ENCODE results near the gene ATP11A. TPM values are rescaled to one million over a fixed set of nuclear protein-coding genes. Genes with fewer than 3 reads are reported as not detected.

ATP11A gene
- total RNA-seq, 1 experiment from 2014 or later, result 80.4 TPM

- TF ChIP-seq SP1 (IDR thresholded peaks at IDR 0.05; ENCODE audit: low read depth), result no peak
Observed at GRCh38 chr13:112703449-112704284, 13.8 kb downstream of the ATP11A start (continued).

GRCh38 chr13:112704308-112705145 is 14.7 kb downstream of the ATP11A start:
- H2AFZ ChIP-seq (ENCODE audit: low read depth, low read length, poor library complexity, severe bottlenecking), result no peak overlapping the region
- DNase-seq (ENCODE audit: low read depth, low spot score), result no peak
- H3K4me3 ChIP-seq (replicated peaks in 1 of 2; ENCODE audit: low read depth in 1 of 2, low read length in 2 of 2), result no peak overlapping the region
- peaks cover 83% of the 10 kb centered on the region for H3K79me2 ChIP-seq (ENCODE audit: insufficient read depth, low read length)
- intact Hi-C loops (cut with micrococcal nuclease), result no loop called here
- CTCF ChIA-PET, result no interaction called here
- no peaks in the 10 kb centered on the region for H3K9me2 ChIP-seq (ENCODE audit: insufficient read depth)
- POLR2A ChIA-PET, result no interaction called here
- no peak for ATAC-seq
- TF ChIP-seq ZFX (IDR thresholded peaks at IDR 0.05) (no peak), ELF1 (IDR thresholded peaks at IDR 0.05; ENCODE audit: borderline replicate concordance, low read depth) (no peak), CTCF (IDR thresholded peaks at IDR 0.05 in 2 of 3, conservative IDR thresholded peaks at IDR 0.05 in 1 of 3; ENCODE audit: borderline replicate concordance in 1 of 3, insufficient read depth in 1 of 3, low read depth in 2 of 3, low read length in 2 of 3) (no peak), ZBTB33 (IDR thresholded peaks at IDR 0.05; ENCODE audit: extremely low read depth, insufficient replicate concordance, low read length) (no peak), TCF7L2 (IDR thresholded peaks at IDR 0.05; ENCODE audit: borderline replicate concordance, extremely low read depth, insufficient read depth, insufficient read length) (no peak)
- H4K20me1 ChIP-seq (ENCODE audit: insufficient read depth), result no peaks in the 10 kb centered on the region
- no peaks in the 10 kb centered on the region for H3K36me3 ChIP-seq (ENCODE audit: control insufficient read depth in 1 of 2, insufficient read depth in 2 of 2, low read length in 2 of 2)
- no peak overlapping the region for H3K9ac ChIP-seq (ENCODE audit: low read length)
- RAD21 ChIA-PET (ENCODE audit: low non-redundant PET in 1 of 2, low total read pairs in 2 of 2, uncharacterized antibody in 2 of 2, unreplicated experiment in 2 of 2), result no interaction called here
- no peak overlapping the region for H3K27ac ChIP-seq (ENCODE audit: low read depth, low read length)
- H3K27me3 ChIP-seq (ENCODE audit: insufficient read depth, low read length), result no peaks in the 10 kb centered on the region
- no peak overlapping the region for H3K4me2 ChIP-seq (ENCODE audit: low read length)
- BruUV-seq (replicated peaks), result no TSS peak
- no peaks in the 10 kb centered on the region; a peak in 1 of 4 replicates for H3K4me1 ChIP-seq (ENCODE audit: control insufficient read depth in 1 of 2, insufficient read depth in 2 of 2, low read length in 2 of 2)
- no peaks in the 10 kb centered on the region for H3K9me3 ChIP-seq (ENCODE audit: control insufficient read depth in 1 of 2, insufficient read depth in 1 of 2, low read depth in 1 of 2, low read length in 2 of 2)

Measured in HCT116 (cell line).